ENCODE results near the gene DOK7. TPM values are rescaled to one million over a fixed set of nuclear protein-coding genes. Genes with fewer than 3 reads are reported as not detected.
"Not testable (repeated sequence)": the region's sequence is repeated elsewhere in the genome, so short reads cannot be mapped to it uniquely, and the experiment has no call there.

DOK7 gene
- polyA plus RNA-seq, 4 donors, result 1.6 to 3.5 (median 2.6) TPM

GRCh38 chr4:3527914-3528876 is 65.1 kb downstream of the DOK7 start:
- DNase-seq (ENCODE audit: low read depth in 4 of 4, low spot score in 3 of 4), result no peak

GRCh38 chr4:3529363-3529762 is 66.3 kb downstream of the DOK7 start:
- DNase-seq (ENCODE audit: low read depth in 4 of 4, low spot score in 3 of 4), result no peak

- no peak for DNase-seq (ENCODE audit: low read depth in 4 of 4, low spot score in 3 of 4)
Measured at GRCh38 chr4:3530051-3530450, 66.9 kb downstream of the DOK7 start.

- no peak for DNase-seq (ENCODE audit: low read depth in 4 of 4, low spot score in 3 of 4)
Measured at GRCh38 chr4:3530663-3531254, 67.7 kb downstream of the DOK7 start.

DNA sequence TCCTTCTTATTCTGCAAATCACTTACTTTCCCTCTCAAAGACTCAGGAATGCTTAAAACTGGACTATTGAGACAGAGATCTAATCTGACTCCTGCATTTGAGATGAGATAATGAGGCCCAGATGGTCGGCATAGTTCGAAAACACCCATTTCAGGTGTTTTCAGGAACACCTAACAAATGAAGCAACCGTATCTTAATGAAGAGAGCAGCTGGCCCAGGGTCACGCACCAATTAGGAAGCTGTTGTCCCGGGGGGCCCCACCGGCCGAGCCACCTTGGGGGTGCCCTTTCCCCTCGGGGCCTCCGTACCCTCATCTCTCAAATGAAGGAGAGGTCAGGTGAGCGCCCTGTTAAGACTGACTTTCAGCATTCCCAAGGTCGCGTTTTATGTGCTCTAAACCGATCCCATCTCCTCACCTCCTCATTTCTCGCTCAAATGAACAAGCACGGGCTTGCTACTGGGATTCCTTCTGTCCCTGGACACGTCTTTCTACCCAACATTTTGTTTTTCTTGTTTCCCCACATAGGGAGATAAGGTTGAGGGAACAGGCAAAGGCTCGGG is 68.3 kb downstream of the DOK7 start:
- no peak for DNase-seq (ENCODE audit: low read depth in 4 of 4, low spot score in 3 of 4)

DNA sequence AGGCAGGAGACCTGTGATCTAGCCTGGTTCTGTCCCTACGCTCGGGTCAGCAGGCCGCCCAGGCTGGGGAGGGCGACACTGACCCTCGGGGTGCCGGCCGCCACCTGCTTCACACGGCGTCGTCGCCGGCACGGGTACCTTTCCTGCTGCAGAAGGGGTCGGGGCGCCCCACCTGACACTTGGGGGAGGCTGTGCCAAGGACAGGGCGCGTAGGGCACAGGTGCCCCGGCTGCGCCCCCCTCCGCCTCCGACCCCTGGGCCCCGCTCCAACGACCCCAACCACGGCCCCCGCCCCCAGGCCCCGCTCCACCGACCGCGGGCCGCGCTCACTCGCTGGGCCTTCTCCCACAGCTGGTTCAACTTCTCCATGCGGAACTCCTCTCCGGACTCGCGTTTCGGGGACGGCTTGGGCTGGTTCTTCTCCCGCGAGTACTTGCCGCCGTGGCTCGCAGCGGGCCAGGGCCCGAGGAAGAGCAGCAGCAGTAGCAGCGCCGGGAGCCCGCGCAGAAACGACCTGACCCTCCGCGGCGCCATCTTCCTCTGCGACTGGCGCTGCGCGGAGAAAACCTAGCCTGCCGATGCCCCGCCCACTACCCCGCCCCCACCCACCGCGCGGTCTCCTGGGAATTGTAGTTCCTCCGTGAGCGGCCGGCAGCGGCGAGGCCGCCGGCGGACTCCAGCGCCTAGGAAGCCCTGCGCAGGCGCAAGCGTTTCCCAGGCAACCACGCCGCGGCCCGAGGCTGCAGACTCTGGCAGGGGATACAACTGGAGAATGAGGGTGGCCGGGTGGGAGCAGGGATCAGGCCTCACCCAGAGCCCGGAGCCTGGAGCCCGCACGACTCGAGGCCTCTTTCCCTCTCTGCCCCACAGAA is 69.0 kb downstream of the DOK7 start, which contains the start of gene LRPAP1:
Gene LRPAP1, minus strand, starts transcription at position 544 of the 872 bp plus-strand sequence. Its CDS starts 10 bp downstream, at position 534.
- peak; percentile 86 to 88 (median 88) for DNase-seq (ENCODE audit: low read depth in 4 of 4, low spot score in 3 of 4)

DNA sequence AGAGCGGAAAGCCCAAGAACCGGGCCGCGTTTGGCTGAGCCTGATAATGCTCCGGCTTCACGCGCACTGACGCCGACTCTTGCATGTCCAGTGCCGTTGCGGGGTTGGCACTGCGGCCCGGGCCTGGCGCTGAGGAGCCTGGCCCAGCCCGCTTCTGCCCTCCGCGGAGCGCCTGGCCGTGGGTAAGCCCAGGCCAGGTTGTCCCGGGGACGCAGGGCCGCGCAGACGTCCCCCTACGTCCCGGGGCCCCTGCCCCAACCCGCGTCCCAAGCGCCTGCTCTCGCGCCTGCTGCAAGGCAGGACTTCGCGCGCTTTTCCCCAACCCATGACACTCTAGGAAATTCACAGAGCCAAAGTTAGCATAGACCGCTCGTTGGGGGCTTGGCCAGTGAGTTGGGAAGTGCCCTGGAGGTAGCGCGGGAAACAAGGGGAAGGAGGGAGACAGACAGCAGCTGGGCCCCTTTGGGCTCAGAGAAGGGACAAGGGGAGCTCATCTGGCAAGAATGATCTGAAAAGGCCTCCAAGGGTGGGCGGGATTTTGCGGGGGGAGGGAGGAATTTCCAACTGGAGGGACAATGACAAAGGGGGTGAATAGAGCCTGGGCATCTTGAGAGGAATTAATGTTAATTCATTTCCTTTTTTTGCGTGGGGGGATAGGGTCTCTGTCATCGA is 69.8 kb downstream of the DOK7 start:
- DNase-seq (ENCODE audit: low read depth in 4 of 4, low spot score in 3 of 4), result no peak

GRCh38 chr4:3533423-3533820 is 70.3 kb downstream of the DOK7 start:
- DNase-seq (ENCODE audit: low read depth in 4 of 4, low spot score in 3 of 4), result no peak

DNA sequence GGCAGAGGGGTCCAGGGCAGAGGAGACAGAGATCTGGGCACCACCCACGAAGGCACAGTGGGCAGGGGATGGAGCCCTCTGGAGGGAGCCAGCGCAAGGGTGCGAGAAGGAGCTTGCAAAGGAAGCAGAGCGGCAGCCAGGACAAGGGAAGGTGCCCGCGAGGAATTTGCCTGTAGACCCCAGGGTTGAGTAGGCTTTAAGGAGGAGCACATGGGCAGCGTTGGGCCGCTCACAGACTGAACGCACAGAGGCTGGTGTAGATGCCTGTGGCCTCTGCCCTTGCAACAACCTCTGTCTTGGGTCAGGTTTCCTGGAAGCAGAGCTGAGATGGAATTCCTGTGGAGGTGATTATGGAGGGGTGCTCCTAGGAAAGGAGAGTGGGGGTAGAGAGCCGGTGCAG is 72.7 kb downstream of the DOK7 start:
- not testable (repeated sequence) for DNase-seq (ENCODE audit: low read depth in 4 of 4, low spot score in 3 of 4)

DNA sequence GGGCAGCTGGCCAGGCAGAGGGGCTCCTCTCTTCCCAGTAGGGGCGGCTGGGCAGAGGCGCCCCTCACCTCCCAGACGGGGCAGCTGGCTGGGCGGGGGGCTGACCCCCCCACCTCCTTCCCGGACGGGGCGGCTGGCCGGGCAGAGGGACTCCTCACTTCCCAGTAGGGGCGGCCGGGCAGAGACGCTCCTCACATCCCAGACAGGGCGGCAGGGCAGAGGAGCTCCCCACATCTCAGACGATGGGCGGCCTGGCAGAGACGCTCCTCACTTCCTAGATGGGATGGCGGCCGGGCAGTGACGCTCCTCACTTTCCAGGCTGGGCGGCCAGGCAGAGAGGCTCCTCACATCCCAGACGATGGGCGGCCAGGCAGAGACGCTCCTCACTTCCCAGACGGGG is 75.8 kb downstream of the DOK7 start:
- DNase-seq (ENCODE audit: low read depth in 4 of 4, low spot score in 3 of 4), result not testable (repeated sequence)

GRCh38 chr4:3543415-3543814 is 80.3 kb downstream of the DOK7 start:
- not testable (repeated sequence) for DNase-seq (ENCODE audit: low read depth in 4 of 4, low spot score in 3 of 4)

Other genes starting within 250 kb of the DOK7 start
- under 1 TPM; 0.36 to 0.61 (median 0.38) TPM for gene MSANTD1, start 214.1 kb upstream of the DOK7 start, polyA plus RNA-seq (ENCODE audit: insufficient read length in 4 of 4)
- 10 to 100 TPM; 36.3 to 49.6 (median 42.8) TPM for gene RGS12, start 170.3 kb upstream of the DOK7 start, polyA plus RNA-seq (ENCODE audit: insufficient read length in 4 of 4)
- 1 to 10 TPM in 3 of 4 donors, under 1 TPM in 1; 0.97 to 1.6 (median 1.3) TPM for gene HGFAC, start 21.3 kb upstream of the DOK7 start, polyA plus RNA-seq (ENCODE audit: insufficient read length in 4 of 4)
- 100 to 1,000 TPM; 193 to 241 (median 210) TPM for gene LRPAP1, start 69.1 kb downstream of the DOK7 start, polyA plus RNA-seq (ENCODE audit: insufficient read length in 4 of 4)